ENCODE results near the gene RTN1.

DNA sequence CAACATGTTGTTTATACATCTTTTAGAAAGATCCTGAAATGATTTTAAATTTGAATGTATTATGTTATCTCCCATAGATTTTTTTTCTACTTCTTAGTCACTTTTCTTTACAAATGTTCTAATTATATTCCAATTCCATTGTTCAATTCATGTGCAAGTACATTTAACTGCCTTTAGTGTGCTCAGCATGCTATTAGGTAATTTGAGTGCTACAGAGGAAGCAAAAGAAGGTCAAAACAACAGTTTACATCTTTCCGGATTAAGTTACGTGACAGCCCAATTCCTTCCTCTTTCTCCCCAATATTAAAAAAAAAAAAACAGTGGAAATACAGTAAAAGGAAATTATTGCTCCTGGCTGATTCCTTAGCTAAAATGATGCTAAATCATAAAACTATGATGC, 98.3 kb downstream of the RTN1 start:
- TF ChIP-seq CTCF (IDR thresholded peaks at IDR 0.05) (no peak), POLR2A (IDR thresholded peaks at IDR 0.05) (no peak)
